Measurements from ENCODE around the gene DCAF8. TPM values are rescaled to one million over a fixed set of nuclear protein-coding genes. Genes with fewer than 3 reads are reported as not detected.

DCAF8 gene
- total RNA-seq, 1 donor from 2014 or later: 146 TPM

DNA sequence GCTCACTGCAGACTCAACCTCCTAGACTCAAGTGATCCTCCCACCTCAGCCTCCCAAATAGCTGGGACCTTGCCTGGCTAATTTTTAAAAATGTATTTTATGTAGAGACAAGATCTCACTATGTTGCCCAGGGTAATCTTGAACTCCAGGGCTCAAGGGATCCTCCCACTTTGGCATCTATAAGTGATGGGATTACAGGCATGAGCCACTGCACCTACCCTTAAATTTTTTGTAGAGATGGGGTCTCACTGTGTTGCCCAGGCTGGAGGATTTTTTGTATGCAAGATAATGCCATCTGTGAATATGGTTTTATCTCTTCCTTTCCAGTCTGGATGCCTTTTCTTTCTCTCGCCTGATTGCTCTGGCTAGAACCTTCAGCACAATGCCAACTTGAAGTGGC is 8.7 kb upstream of the DCAF8 start:
- no peak for ATAC-seq (ENCODE audit: poor library complexity)
- intact Hi-C loops (cut with DNase I): no loop called here
- DNase-seq: no peak

DNA sequence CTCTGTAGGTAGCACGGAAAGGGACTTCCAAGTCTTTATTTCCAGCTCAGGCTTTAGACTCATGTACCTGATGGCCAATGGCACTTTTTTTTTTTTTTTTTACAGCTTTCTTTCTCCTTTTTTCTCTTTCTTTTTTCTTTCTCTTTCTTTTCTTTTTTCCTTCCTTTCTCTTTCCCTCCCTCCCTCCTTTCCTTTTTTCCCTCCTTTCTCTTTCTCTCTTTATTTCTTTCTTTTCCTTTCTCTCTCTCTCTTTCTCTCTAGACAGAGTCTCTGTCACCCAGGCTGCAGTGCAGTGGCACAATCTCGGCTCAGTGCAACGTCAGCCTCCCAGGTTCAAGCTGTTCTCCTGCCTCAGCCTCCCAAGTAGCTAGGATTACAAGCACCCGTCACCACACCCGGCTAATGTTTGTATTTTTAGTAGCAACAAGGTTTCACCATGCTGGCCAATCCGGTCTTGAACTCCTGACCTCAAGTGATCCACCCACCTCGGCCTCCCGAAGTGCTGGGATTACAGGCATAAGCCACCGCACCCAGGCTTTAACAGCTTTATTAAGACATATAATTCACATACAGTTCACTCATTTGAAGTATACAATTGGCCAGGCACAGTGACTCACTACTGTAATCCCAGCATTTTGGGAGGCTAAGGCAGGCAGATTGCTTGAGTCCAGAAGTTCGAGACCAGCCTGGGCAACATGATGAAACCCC is 5.1 kb upstream of the DCAF8 start:
- ATAC-seq (ENCODE audit: poor library complexity) (no peak), DNase-seq (no peak)
- intact Hi-C loops (cut with DNase I): no loop called here

DNA sequence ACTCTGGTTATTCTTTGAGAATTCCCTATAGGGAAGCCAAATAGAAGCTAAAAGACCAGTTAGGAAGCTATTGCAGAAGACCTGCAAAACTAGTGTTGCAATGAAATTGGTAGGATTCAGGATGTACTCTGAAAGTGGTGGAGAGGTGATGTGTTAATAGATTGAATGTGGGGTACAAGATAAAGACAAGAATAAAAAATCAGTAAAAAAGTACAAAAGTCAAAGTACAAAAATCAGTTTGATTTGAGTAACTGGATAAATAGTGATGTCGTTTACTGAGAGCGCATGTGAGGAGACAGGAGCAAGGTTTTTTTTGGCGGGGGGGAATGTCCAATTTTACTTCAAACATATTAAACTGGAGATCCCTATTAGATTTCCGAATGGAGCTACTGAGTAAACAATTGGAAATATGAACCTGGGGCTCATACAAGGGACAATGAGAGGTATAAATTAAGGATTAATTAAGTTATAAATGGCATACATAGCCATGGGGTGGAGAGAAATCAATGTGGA is 2.5 kb upstream of the DCAF8 start:
- ATAC-seq (ENCODE audit: poor library complexity) (no peak), DNase-seq (no peak)
- intact Hi-C loops (cut with DNase I): no loop called here

DNA sequence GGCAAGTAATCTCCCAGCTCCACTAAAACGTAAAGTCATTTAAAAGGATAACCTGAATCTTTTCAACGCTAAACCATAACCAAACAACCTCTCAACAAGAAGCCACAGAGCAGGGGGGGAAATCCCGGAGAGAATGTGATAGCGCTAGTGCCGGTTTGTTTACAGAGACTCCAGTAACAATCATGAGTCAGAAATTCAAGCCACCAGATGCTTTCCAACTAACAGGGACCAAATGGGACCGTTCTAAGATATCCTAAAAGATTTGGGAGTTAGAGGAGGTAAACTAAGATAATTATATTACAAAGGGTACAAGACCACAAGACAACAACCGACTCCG is 825 bp downstream of the DCAF8 start:
- intact Hi-C loops (cut with DNase I): no loop called here
- DNase-seq (no peak), ATAC-seq (ENCODE audit: poor library complexity) (peak; percentile 34)

DNA sequence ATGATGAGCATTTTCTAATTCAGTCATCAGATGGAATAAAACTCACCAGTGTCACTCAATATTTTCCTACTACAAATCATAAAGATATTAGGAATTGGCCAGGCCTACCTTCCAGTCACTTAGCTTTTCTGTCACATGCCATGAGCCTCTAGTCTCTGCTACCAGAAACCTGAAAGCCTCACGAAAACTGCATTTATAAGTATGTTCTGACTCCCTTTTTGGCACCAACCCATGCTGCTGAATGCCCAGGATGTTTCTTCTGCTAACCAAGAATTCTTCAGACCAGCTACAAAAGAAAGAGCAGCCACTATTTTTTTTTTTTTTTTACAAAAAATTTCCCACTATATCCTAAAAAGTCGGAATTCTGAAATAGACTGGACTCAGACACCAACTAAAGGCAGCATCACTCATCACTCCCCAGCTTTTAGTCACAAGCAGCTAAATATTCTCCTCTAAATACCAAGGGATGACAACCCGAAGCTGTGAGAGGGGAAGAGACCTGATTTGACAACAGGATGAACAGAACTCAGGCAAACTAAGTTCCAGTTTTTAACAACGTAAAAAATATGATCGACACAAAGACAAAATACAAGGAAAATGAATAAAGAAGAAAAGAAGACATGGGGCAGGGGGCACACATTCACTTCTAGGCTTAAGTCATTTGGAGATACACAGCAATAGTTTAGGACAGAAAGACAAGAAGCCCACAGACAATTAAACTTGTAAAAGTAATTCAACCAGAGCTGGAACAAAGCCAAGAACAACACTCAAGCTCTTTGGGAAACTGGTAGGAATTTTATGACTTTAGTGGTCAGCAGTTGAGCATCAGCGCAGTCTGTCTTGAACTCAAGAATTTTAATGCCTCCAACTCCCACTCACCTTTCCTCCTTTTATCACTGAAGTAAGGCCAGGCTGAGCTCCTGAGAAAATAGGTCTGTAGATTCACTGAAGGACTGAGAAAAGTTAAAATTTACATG is 1.7 kb downstream of the DCAF8 start:
- ATAC-seq (ENCODE audit: poor library complexity) (no peak), DNase-seq (no peak)
- intact Hi-C loops (cut with DNase I): no loop called here

DNA sequence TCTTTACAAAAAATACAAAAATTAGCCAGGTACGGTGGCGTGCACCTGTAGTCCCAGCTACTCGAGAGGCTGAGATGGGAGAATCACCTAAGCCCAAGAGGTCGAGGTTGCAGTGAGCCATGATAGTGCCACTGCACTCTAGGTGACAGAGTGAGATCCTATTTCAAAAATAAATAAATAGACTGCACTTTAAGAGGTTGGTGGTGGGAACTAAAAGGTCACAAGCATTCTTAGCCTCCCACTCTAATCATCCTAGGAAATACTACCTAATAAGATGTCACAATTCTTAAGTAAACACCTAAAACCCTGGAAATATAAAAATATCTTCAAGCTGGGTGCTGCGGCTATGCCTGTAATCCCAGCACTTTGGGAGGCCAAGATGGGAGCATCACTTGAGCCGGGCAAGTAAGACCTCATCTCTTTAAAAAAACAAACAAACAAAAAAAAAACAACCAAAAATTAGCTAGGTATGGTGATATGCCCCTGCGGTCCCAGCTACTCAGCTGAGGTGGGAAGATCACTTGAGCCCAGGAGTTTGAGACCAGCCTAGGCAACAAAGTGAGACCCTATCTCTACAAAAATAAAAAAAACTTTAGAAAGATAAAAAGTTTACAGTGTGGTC is 4.1 kb downstream of the DCAF8 start:
- DNase-seq: no peak
- ATAC-seq (ENCODE audit: poor library complexity): no peak
- intact Hi-C loops (cut with DNase I): no loop called here

DNA sequence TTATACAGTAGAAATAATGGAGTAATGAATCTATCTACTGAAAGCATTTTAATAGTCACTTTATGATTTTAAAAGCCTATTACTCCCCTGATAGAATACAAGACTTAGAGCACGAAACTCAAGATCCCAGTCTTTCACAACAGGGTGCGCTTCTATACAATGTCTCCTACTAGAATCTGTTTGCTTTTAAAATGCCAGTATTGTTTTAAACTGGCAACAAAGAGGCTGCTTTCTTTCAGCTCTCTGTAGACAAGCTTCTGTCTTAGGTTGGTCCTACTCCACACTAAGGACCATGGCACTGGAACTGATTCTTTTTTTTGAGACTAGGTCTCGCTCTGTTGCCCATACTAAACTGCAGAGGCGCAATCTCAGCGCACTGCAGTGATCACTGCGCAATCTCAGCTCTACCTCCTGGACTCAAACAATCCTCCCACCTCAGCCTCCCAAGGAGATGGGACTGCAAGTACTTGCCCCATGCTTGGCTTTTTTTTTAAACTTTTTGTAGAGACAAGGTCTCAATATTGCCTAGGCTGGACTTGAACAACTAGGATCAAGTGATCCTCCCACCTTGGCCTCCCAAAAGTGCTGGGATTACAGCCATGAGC is 4.8 kb downstream of the DCAF8 start:
- intact Hi-C loops (cut with DNase I): no loop called here
- ATAC-seq (ENCODE audit: poor library complexity) (no peak), DNase-seq (no peak)

DNA sequence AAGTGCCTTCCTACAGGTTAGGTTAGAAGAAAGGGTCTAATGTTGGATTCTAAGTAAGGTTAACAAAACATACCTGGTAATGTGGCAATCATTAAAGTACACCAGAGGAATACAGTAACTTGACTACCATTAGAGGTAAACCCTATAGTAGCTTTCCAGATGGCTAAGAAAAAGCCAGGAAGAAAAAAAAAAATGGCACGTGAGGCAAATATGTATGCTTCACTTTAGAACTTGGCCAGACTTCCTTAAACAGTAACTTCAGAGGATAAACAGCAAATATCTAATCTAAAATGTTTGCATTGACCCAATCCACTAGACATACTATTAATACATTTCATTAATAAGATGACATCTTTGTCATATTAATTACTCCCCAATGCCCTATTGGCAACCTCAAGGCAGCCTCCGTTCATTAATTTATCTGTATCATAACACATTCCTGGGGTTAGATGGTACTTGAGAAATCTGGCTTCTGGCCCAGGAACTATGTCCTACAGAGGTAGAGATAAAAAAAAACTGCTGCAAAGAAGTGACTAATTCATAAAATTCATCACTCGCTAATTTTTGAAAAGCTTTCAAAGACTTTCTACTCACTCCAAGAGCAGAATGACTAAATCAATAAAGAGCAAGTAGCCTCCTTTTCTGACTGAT is 5.8 kb downstream of the DCAF8 start:
- ATAC-seq (ENCODE audit: poor library complexity) (no peak), DNase-seq (no peak)
- intact Hi-C loops (cut with DNase I): no loop called here

DNA sequence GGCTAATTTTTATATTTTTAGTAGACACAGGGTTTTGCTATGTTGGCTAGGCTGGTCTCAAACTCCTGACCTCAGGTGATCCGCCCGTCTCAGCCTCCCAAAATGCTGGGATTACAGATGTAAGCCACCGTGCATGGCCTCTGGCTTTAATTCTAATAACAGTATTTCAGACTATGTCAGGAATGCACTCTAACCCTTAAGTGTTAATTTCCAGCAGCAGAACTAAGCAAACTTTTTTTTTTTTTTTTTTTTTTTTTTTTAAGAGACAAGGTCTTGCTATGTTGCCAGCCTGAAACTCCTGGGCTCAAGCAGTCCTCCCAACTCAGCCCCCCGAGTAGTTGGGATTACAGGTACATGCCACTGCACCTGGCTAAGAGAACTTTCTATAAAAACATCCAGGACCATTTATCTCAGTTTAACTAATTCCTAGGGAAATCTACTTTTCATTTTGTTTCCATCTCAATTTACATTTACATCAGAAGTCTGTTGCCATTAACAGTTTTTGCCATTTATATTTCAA is 6.5 kb downstream of the DCAF8 start:
- DNase-seq: no peak

DNA sequence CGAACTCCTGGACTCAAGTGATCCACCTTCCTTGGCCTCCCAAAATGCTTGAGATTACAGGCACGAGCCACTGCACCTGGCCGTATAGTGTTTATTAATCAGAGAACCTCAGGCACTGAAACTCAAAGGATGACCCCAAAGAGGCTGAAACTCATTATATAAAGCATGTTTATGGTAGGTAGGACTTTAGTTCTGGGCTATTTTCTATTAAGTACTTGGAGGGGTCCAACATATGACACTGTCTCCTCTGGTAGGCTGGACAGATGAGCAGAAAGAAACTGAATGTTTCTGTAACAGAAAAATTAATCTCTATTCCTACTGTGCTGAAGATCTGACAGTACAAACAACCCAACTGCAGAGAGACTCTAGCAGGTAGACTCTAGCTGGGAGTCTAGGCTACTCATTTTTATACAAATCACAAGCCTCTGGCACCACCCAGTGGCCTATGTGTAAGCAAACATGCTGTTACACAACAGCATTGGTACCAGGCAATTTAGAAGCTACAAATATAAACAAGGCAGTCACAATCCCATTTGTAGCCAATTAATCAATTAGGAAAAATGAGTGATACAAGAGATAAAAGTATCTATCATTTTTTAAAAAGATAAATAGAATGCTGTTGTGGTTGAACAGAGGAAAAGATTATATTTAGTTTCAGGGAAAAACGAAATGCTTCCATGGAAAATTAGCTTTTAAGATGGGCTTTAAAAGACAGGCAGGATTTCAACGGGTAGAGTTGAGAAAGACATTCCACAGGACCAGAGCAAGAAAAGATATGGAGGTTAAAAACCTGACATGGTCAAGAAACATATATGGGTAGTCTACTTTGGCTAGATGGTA is 10.4 kb downstream of the DCAF8 start:
- intact Hi-C loops (cut with DNase I): loop anchor here (5.0 kb wide), 1 partner anchor 60 kb away; the partner anchor contains the start of gene CASQ1
- DNase-seq (no peak), ATAC-seq (ENCODE audit: poor library complexity) (peak; percentile 93)

More for the DNA sequence above, 6.5 kb downstream of the DCAF8 start:
- intact Hi-C loops (cut with DNase I): no loop called here
- no peak for ATAC-seq (ENCODE audit: poor library complexity)

DNA sequence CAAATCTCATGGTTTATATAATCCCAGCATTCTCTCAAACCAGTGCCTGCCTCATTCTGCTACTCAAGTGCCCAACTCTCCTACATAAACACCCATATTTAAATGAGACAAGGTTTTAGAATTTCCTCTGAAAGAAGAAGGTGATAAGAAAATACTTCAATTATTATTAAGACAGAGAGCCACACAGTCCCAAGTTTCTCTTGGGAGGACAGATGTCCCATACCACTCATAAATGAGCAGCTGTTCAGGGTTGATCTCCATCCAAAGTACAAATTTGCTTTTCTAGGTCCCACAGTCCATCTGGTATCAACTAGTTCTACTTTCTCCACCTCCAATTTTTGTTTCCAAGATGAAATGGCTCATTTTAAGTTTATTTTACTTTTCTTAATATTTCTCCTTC is 11.3 kb downstream of the DCAF8 start:
- DNase-seq (no peak), ATAC-seq (ENCODE audit: poor library complexity) (peak; percentile 34)
- intact Hi-C loops (cut with DNase I): loop anchor here (5.0 kb wide), 1 partner anchor 59 kb away; the partner anchor contains the start of gene CASQ1

DNA sequence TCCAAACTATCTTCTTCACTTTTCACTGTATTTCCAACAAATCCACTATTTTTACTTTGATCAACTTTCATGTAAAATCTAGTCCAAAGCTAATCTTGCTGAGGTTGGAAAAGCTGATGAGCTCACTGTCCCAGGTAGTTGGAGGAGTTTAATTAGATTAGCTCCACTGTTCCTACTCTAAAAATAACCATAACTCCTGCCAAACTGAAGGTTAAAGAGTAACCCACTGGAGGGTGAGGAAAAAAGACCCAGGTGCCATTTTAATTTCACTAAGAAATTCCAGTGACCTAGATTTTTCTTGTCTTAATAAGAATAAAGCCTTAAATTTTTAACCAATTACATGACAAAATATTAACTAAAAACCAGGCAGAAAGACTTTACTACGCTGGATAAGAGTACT is 15.3 kb downstream of the DCAF8 start:
- peak; percentile 49 for ATAC-seq (ENCODE audit: poor library complexity)
- intact Hi-C loops (cut with DNase I): loop anchor here (5.0 kb wide), 1 partner anchor 145 kb away; no protein-coding TSS in a partner anchor
- DNase-seq: no peak

DNA sequence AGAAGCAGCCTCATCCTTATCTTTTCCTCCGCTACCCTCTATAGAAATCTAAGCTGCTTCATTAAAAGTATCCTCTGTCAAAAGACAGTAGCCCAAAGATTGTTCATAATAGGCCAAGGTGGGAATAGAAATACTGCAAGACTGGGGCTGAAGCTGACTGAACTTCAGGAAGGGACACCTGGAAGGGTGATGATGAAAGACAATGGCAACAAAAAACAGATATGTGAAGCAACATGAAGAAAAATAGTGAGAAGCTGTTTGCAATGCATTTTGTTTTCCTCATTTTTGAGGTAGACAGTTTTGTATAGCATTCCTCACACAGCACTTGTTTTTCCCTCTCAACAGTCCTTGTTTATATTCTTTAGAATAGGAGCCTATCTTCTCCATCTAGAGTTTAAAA is 16.9 kb downstream of the DCAF8 start:
- intact Hi-C loops (cut with DNase I): loop anchor here (5.0 kb wide), 1 partner anchor 143 kb away; no protein-coding TSS in a partner anchor
- DNase-seq (no peak), ATAC-seq (ENCODE audit: poor library complexity) (no peak)

DNA sequence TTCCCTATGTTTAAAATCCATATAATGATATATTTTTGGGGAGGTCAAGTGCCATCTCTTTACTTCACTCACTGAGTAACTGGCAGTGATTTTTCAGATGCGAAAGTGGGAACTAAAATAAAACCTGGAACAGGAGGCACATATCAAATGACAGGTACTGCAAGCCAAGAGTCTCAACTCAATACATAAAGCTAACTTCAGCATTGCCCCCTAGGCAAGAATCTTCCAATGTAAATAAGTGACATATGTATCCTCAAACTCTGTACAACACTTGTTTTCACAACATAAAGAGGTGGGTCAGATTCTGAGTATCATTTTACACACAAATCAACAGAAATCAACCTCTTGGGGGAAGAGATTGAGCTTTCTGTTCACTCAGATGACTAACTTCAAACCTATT is 18.1 kb downstream of the DCAF8 start:
- DNase-seq (no peak), ATAC-seq (ENCODE audit: poor library complexity) (peak; percentile 42)
- intact Hi-C loops (cut with DNase I): no loop called here

DNA sequence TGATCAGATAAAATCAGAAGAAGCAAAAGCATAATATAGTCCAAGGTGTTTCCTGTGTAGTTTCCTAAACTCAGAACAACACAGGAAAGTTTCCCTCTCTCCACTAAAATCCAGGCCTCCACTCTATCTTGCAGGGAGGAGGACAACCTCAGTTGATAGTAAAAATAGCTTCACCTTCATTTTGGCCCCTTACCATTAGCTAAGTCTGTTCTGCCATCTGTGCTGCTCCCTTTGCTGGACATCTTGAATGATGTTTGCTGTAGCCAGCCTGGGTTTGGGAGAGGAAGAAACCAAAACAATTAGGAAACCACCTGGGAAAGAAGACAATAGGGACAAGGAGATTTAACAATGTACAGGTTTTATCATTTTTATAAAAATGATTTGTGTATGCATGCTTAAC is 18.6 kb downstream of the DCAF8 start:
- DNase-seq (no peak), ATAC-seq (ENCODE audit: poor library complexity) (no peak)
- intact Hi-C loops (cut with DNase I): no loop called here

DNA sequence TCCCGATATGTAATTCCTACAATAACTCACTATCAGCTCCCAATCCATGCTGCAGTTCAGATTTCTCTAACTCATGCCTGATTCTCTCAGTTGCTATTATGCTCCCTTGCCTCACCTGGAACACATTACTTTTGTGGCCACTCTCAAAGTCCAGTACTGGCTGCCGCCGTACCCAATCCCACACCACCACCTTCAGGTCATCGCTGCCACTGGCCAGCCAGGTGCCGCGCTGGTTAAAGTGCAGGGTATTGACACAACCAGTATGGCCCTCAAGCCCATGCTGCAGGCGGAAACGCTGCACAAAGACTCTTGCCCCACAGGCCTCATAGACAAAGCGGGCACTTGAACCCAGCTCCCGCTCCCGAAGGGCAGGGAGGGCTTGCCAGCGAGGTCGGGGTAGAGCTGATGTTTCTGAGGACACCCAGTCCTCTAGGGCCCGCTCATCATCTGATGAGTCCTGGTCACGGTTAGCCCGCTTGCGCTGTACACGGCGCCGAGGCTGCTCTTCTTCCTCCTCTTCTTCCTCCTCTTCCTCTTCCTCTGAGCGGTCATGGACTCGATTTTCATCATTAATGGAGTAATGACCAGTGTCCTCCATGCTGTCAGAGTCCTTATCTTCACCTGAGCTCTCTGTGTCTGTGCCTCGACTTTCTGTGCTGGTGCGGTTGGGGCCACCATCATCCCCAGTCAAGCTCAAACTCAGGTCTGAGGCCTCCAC is 22.6 kb downstream of the DCAF8 start:
- ATAC-seq (ENCODE audit: poor library complexity) (no peak), DNase-seq (no peak)
- intact Hi-C loops (cut with DNase I): no loop called here

DNA sequence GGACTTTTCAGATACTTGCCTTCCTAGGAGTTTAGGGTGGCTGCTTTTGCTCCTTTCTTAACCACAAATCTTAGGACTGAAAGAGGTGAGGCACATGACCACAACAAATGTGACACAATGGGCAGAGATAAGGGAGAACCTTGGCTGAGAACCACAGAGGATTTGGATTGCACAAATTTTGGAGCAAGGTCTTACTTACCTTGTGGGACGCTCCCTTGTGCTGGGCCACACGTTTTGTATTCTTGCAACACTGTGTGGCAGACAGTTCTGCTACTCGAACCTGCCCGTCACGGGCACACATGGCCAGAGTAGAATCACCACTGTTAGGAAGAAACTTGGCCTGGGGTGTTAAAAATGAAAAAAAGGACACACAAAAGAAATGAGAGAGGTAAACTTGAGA is 23.9 kb downstream of the DCAF8 start:
- intact Hi-C loops (cut with DNase I): no loop called here
- DNase-seq (no peak), ATAC-seq (ENCODE audit: poor library complexity) (peak; percentile 38)

All from Right ventricle myocardium superior (tissue), 1 donor.